Thyroid gland (tissue), 4 donors: ENCODE data around the gene EFNA3.

ENCODE experiments used
- POLR2A ChIP-seq, 2 donors: fragments of 450-650 bp; IDR thresholded peaks; one replicate each; pipeline ENCODE4 v1.6.1; 2017; ENCODE audit warnings: antibody characterized with exemption in 2 of 2, mild to moderate bottlenecking in 2 of 2, moderate library complexity in 1 of 2
- TF ChIP-seq, protein P1 (sequence below), 6 experiments: fragments of 200-600 bp in 3 of 6; fragments of 450-650 bp in 3 of 6; sonication (generic) in 3 of 6; IDR thresholded peaks; one replicate each; pipeline ENCODE4 v1.5.1; 2016 to 2019; ENCODE audit warnings: antibody characterized with exemption in 6 of 6, mild to moderate bottlenecking in 2 of 6, inconsistent platforms in 1 of 6, moderate library complexity in 1 of 6

DNA sequence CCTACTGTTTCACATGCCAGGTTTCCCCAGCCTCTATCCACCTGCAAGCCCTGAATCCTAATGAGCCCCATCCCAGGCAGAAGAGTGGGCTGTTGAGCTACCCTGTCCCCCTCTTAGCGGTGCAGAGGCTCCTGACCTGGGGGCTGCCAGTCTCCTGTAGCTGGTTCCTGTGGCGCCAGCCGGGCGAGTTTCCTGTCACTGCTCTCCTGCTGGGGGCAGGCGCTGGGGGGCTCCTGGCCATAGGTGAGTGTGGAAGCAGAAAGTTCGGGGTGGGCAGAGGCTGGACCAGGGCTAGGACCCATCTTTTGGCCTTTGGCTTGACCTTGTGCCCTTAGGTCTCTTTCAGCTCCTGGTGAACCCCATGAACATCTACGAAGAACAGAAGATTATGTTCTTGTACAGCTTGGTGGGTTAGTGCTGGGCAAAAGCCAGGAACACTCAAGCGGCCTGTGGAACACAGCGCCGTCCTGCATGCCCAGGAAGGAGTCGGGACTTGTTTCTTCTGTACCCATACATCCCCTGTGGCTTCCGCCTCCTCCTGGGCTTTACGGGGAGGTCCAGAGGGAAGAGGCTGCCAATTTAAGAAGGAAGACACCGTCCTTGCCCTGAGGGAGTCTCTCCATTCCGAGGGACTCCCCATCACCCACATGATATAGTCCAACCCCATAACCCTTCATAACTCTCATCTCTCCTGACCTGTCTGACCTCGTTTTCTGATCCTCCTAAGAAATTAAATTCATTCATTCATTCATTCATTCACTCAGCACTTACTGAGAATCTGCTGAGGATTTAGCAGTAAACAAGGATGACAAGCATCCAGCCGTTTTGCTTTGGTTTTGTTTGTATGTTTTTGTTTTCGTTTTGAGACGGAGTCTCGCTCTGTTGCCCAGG, 44.1 kb upstream of the EFNA3 start:
- TF ChIP-seq, protein P1, sequence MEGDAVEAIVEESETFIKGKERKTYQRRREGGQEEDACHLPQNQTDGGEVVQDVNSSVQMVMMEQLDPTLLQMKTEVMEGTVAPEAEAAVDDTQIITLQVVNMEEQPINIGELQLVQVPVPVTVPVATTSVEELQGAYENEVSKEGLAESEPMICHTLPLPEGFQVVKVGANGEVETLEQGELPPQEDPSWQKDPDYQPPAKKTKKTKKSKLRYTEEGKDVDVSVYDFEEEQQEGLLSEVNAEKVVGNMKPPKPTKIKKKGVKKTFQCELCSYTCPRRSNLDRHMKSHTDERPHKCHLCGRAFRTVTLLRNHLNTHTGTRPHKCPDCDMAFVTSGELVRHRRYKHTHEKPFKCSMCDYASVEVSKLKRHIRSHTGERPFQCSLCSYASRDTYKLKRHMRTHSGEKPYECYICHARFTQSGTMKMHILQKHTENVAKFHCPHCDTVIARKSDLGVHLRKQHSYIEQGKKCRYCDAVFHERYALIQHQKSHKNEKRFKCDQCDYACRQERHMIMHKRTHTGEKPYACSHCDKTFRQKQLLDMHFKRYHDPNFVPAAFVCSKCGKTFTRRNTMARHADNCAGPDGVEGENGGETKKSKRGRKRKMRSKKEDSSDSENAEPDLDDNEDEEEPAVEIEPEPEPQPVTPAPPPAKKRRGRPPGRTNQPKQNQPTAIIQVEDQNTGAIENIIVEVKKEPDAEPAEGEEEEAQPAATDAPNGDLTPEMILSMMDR (IDR thresholded peaks at IDR 0.05), result no peak
- no peak for TF ChIP-seq POLR2A (IDR thresholded peaks at IDR 0.05)
